Regular cardiac myocyte (primary cell): ENCODE results near the gene ZDHHC16. TPM values are rescaled to one million over a fixed set of nuclear protein-coding genes. Genes with fewer than 3 reads are reported as not detected.

Experiments
- total RNA-seq: library from RNA; depleted of rRNA; stranded (reverse); fragments of >200 nt; gene quantifications from 2 replicates; pipeline ENCODE4 v1.2.3, GENCODE V29; 2014

ZDHHC16 gene
- 36.6 and 80.9 TPM in 2 replicates for total RNA-seq

DNA sequence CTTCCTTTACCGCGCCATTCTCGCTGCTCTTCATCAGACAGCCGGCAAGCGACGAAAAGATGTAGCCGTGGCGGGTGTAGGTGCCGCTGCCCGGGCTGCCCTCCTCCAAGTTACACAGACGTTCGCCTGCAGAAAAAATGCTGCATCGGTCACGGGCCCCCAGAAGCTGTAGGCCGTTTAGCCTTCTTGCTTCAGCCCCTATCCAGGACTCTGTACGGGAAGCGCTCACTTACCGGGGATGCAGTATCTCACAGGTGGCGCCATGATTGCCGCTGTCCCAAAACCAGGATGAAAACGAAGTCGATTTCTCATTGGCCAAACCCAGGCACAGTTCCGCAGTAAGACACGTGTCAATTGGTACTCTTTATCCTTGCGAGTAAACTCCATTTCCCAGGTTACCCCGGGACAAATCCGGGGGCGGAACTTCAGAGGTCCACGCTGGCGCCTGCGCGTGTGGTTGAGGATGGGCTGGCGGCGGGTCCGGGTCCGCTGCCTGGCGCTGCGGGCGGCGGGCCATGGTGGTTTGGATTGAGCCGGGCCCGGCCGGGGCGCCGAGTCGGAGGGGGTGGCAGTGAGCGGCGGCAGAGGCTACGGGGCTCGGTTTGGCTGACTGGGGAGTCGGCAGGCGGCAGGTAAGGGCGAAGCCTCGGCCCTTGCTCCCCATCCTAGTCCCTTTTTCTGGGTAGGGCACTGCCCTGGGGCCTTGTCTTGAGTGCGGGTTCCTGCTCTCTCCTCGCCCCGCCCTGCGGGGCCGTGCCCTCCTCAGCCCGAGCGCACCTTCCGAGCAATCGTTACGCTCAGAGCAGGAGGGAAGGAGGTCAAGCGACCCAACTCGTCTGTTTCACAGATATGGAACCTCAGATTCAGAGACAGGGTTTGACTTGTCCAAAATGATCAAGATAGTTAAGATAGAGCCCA is at the start of gene ZDHHC16, which contains the start of gene EXOSC1:
Gene ZDHHC16 (plus strand): TSS at position 454 of the 918 bp plus-strand sequence. CDS start 5,501 bp downstream, outside the sequence.
Gene EXOSC1 (minus strand): TSS at position 285 of the 918 bp plus-strand sequence. CDS start 21 bp downstream, at position 264.

DNA sequence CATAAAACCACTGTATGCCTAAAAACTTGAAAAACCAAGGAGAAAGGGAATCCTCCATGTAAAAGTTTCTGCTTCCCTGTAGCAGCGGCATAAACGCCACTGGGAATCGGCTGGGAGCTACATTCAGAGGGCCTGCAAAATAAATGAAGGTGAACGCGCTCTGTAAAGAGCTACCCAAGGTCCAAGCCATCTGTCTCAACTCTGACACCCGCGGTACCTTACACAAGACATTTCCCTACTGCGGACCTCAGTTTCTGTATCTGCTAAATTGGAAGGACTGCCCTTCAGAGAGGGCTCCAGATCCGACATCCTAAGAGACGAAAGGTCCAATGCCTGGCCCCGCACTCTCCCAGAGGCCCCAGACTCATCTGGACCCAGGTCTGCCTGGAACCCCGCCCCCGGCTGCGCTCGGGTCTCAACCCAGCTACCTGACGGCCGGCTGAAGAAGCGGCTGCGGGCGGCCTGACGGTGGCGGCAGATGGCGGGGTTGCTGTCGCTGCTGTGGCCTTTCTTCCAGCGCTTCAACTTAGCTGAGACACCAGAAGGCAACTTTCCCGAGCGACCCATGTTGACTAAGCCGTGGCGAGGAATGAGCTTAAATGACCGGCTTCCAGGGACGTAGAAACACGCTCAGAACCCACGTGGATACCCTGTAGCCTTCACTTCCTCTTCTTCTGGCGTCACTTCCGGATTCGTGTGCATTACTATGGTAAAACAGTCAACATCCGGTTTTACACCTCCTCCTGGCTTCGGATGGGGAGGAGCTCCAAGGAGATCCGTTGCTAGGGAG is 45.1 kb upstream of the ZDHHC16 start, which contains the start of gene RRP12:
Gene RRP12 (minus strand): TSS at position 676 of the 790 bp plus-strand sequence. CDS start 109 bp downstream, at position 567.

DNA sequence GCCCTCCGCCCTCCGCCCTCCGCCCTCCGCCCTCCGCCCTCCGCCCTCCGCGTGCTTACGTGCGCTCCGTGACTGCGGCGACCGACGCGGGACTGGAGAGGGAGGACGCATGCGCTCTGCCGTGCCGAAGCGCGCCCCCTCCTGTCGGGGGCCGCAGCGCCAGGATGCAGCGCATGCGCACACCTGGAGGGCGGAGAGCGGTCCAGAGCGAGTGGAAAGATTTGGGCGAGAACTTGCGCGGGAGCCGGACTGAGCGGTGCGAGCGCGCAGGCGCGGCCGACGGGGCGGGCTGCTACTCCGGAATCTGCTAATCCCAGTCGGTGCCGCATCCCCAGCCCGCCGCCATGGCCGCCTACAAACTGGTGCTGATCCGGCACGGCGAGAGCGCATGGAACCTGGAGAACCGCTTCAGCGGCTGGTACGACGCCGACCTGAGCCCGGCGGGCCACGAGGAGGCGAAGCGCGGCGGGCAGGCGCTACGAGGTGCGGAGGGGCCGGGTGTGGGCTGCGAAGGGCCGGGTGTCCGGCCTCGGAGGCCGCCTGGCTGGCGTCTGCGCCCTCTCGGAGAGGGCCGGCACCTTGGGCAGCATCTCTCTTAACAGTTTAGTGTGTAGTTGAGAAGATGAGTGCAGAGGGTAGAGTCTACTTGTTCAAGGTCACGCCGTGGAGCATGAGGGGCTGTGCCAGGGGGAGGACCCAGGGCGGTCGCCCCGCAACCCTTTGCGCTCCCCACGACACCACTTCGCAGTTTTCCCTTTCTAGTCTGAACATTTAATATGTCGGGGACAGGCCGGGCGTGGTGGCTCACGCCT is 19.8 kb upstream of the ZDHHC16 start, which contains the start of gene PGAM1:
Gene PGAM1 (plus strand): TSS at position 228 of the 812 bp plus-strand sequence. CDS start 117 bp downstream, at position 345.

GRCh38 chr10:97498076-97498840 is 52.3 kb downstream of the ZDHHC16 start, which contains the start of gene MMS19:
MMS19 (minus strand) TSS chr10:97498422; CDS start chr10:97498384, 38 bp downstream.

DNA sequence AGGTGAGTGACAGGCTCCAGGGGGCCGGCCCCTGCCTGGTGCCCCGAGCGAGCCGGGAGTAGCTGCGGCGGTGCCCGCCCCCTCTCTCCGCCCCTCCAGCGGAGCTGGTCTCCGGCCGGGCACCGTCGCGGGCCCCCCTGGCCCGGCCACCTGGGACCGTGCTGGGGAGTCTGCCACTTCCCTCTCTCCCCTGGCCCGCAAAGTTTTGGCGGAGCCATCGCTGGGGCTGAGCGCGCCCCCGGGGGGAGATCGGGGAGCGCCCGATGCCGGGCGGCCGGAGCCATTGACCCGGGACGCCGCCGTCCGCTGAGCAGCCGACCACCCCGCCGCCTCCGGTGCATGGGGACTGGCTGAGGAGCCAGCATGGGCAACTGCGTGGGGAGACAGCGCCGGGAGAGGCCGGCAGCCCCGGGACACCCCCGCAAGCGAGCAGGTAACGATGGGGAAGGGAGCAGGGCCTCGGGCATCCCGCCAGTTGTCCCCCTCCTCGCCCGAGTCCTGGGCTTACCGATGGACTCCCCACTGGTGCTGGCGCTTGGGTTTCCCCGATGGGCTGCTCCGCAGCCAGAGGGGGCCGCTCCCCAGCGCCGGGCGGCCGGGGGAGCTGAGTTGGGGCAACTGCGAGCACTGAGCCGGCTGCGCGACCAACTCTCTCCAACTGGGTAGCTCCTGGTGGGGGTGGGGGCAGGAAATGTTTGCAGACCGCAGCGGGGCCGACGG is 53.0 kb downstream of the ZDHHC16 start, which contains the start of gene UBTD1:
Gene UBTD1 (plus strand): TSS at position 84 of the 720 bp plus-strand sequence. CDS start 280 bp downstream, at position 364.

Other genes with a start within 250 kb of the ZDHHC16 start
- 5.6 and 12.1 TPM in 2 replicates for gene ARHGAP19, start 153.5 kb upstream of the ZDHHC16 start, total RNA-seq
- gene FRAT1, start 126.9 kb upstream of the ZDHHC16 start, total RNA-seq: 0.96 and 1.7 TPM in 2 replicates
- gene FRAT2, start 111.4 kb upstream of the ZDHHC16 start, total RNA-seq: 6.1 and 6.2 TPM in 2 replicates
- gene RRP12, start 44.8 kb upstream of the ZDHHC16 start, total RNA-seq: 14.7 and 38.3 TPM in 2 replicates
- gene PGAM1, start 20.0 kb upstream of the ZDHHC16 start, total RNA-seq: 489 and 612 TPM in 2 replicates
- gene EXOSC1, start 169 bp upstream of the ZDHHC16 start, total RNA-seq: 36.1 and 39.3 TPM in 2 replicates
- 64.6 and 77.5 TPM in 2 replicates for gene MMS19, start 52.2 kb downstream of the ZDHHC16 start, total RNA-seq
- 16.9 and 31.4 TPM in 2 replicates for gene UBTD1, start 52.7 kb downstream of the ZDHHC16 start, total RNA-seq
- gene ANKRD2, start 126.6 kb downstream of the ZDHHC16 start, total RNA-seq: 0.85 and 2.5 TPM in 2 replicates
- gene HOGA1, start 138.2 kb downstream of the ZDHHC16 start, total RNA-seq: 0.56 and 0.58 TPM in 2 replicates
- gene C10orf62, start 143.5 kb downstream of the ZDHHC16 start, total RNA-seq: 0.19 TPM in 1 of 2 replicates, not detected in the other
- 3.7 and 5.8 TPM in 2 replicates for gene MORN4, start 187.3 kb downstream of the ZDHHC16 start, total RNA-seq
- gene PI4K2A, start 194.5 kb downstream of the ZDHHC16 start, total RNA-seq: 20.1 and 21.4 TPM in 2 replicates
- gene AVPI1, start 241.1 kb downstream of the ZDHHC16 start, total RNA-seq: 15.3 and 27.6 TPM in 2 replicates